H1 (cell line): Measurements from ENCODE around the gene FBXO38. TPM values are rescaled to one million over a fixed set of nuclear protein-coding genes. Genes with fewer than 3 reads are reported as not detected.

Experiments used
- ATF3 ChIP-seq: IDR thresholded peaks from 2 replicates; pipeline ENCODE4 v1.6.1; 2011; ENCODE audit warnings: low read depth, mild to moderate bottlenecking, low read length; ENCODE audit not compliant: insufficient read depth
- CEBPB ChIP-seq: IDR thresholded peaks from 2 replicates; pipeline ENCODE4 v1.6.1; 2012; ENCODE audit warnings: low read depth, low read length
- CHD7 ChIP-seq: fragments of 300-600 bp; sonication (generic); IDR thresholded peaks from 2 replicates; pipeline ENCODE4 v1.7.1; 2012; ENCODE audit warnings: low read length, moderate library complexity, mild to moderate bottlenecking, inconsistent platforms; ENCODE audit not compliant: insufficient replicate concordance
- HDAC2 ChIP-seq, 2 experiments: fragments of 300-600 bp in 1 of 2; sonication (generic) in 1 of 2; IDR thresholded peaks; 2 replicates each; pipeline ENCODE4 v1.6.1; 2011 to 2012; ENCODE audit warnings: low read depth in 2 of 2, low read length in 2 of 2, mild to moderate bottlenecking in 2 of 2, moderate library complexity in 2 of 2, borderline replicate concordance in 1 of 2, inconsistent platforms in 1 of 2
- KDM1A ChIP-seq: fragments of 200-600, 300-600 bp; sonication (generic); IDR thresholded peaks from 2 replicates; pipeline ENCODE4 v1.7.1; 2016; ENCODE audit warnings: mild to moderate bottlenecking, low read length, borderline replicate concordance
- KDM5A ChIP-seq: fragments of 200-600 bp; IDR thresholded peaks from 2 replicates; pipeline ENCODE4 v1.7.1; 2012; ENCODE audit warnings: mild to moderate bottlenecking, low read length, inconsistent platforms, mixed read lengths
- POU5F1 ChIP-seq: IDR thresholded peaks from 2 replicates; pipeline ENCODE4 v1.6.1; 2011; ENCODE audit warnings: low read depth, mild to moderate bottlenecking, low read length, moderate library complexity
- RXRA ChIP-seq: IDR thresholded peaks from 2 replicates; pipeline ENCODE4 v1.6.1; 2011; ENCODE audit warnings: low read depth, mild to moderate bottlenecking, low read length, moderate library complexity; ENCODE audit not compliant: insufficient read depth
- SIX5 ChIP-seq: IDR thresholded peaks from 2 replicates; pipeline ENCODE4 v1.6.1; 2011; ENCODE audit warnings: mild to moderate bottlenecking, low read depth, low read length
- SUZ12 ChIP-seq: fragments of 200-600 bp; sonication (generic); IDR thresholded peaks from 2 replicates; pipeline ENCODE4 v1.6.1; 2012; ENCODE audit warnings: mild to moderate bottlenecking, inconsistent platforms, low read length, moderate library complexity, mixed read lengths
- TAF7 ChIP-seq: optimal IDR thresholded peaks from 2 replicates; pipeline ENCODE3; 2011; ENCODE audit warnings: low read depth, mild to moderate bottlenecking, inconsistent platforms, low read length, moderate library complexity, borderline replicate concordance
- YY1 ChIP-seq: IDR thresholded peaks from 2 replicates; pipeline ENCODE4 v1.6.1; 2011; ENCODE audit warnings: low read depth, mild to moderate bottlenecking, low read length
- polyA plus RNA-seq, 7 experiments: library from polyadenylated mRNA; depleted of rRNA in 3 of 7; stranded (reverse) in 5 of 7; unstranded in 2 of 7; fragments of >200 nt in 5 of 7; fragments of 200-250 nt in 2 of 7; gene quantifications; 1 replicate in 5 of 7; 2 replicates in 1 of 7; 4 replicates in 1 of 7; pipeline versions ENCODE4 v1.2.1 to v1.2.3, GENCODE V29; 2011 to 2013; ENCODE audit warnings: missing spikeins in 2 of 7, mixed read lengths in 2 of 7
- total RNA-seq: library from RNA; stranded (reverse); fragmentation: NEBNext Ultra II Directional; extraction: Animal tissue kit (Norgen Biotek cat#: 25700); gene quantifications from 2 replicates; pipeline ENCODE4 v1.2.1, GENCODE V29; 2021

Gene FBXO38
- total and polyA plus RNA-seq, 2 of the 8 experiments (the other 6 are each of a cell fraction or from before 2014, with no cell fraction given) = 9.1 to 34.3 TPM

GRCh38 chr5:148416416-148416815, 32.7 kb downstream of the FBXO38 start (continued):
- TF ChIP-seq CHD7 (no peak), ATF3 (no peak), TAF7 (no peak), KDM1A (no peak), SUZ12 (no peak), KDM5A (no peak), HDAC2 (IDR thresholded peaks at IDR 0.05; ENCODE audit: borderline replicate concordance in 1 of 2, low read depth in 2 of 2, low read length in 2 of 2) (no peak), POU5F1 (no peak), YY1 (no peak), SIX5 (no peak), CEBPB (no peak), RXRA (no peak)
